ENCODE measurements around the gene CTSO. TPM values are rescaled to one million over a fixed set of nuclear protein-coding genes. Genes with fewer than 3 reads are reported as not detected.

CTSO gene, protein sequence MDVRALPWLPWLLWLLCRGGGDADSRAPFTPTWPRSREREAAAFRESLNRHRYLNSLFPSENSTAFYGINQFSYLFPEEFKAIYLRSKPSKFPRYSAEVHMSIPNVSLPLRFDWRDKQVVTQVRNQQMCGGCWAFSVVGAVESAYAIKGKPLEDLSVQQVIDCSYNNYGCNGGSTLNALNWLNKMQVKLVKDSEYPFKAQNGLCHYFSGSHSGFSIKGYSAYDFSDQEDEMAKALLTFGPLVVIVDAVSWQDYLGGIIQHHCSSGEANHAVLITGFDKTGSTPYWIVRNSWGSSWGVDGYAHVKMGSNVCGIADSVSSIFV
- total RNA-seq (2014; rRNA removed; shearing (Covaris generic)): 1.5 and 1.6 TPM in 2 replicates

GRCh38 chr4:155953151-155954117 is at the start of gene CTSO:
CTSO (minus strand) TSS chr4:155953866; CDS start chr4:155953847, 19 bp downstream.
- H3K27me3 ChIP-seq (ENCODE audit: control insufficient read depth, insufficient read depth, low read length): no peaks in the 10 kb centered on the region; the same call in 1 of the 2 replicates
- peak within 1 kb of the TSS; percentile 43 for H3K4me3 ChIP-seq (ENCODE audit: insufficient read depth, low read depth, low read length)
- H3K36me3 ChIP-seq (replicated peaks; ENCODE audit: control insufficient read depth, insufficient read depth, low read length): no peaks in the 10 kb centered on the region
- peak; percentile 78 for DNase-seq

- H3K27me3 ChIP-seq (ENCODE audit: control insufficient read depth, insufficient read depth, low read length): peaks cover 20% of the 10 kb centered on the region
- no peak overlapping the region for H3K4me3 ChIP-seq (ENCODE audit: insufficient read depth, low read depth, low read length)
- no peaks in the 10 kb centered on the region for H3K36me3 ChIP-seq (replicated peaks; ENCODE audit: control insufficient read depth, insufficient read depth, low read length)
- DNase-seq: no peak
Measured at GRCh38 chr4:156000491-156000890, 46.8 kb upstream of the CTSO start.

- Histone ChIP-seq H3K4me3 (ENCODE audit: insufficient read depth, low read depth, low read length) (no peak overlapping the region), H3K36me3 (replicated peaks; ENCODE audit: control insufficient read depth, insufficient read depth, low read length) (no peaks in the 10 kb centered on the region), H3K27me3 (ENCODE audit: control insufficient read depth, insufficient read depth, low read length) (peaks cover 20% of the 10 kb centered on the region)
- peak; percentile 51 for DNase-seq
Measured at GRCh38 chr4:155999725-156000124, 46.1 kb upstream of the CTSO start.

GRCh38 chr4:155995069-155995468 is 41.4 kb upstream of the CTSO start:
- H3K27me3 ChIP-seq (ENCODE audit: control insufficient read depth, insufficient read depth, low read length): peaks cover 12% of the 10 kb centered on the region
- H3K4me3 ChIP-seq (ENCODE audit: insufficient read depth, low read depth, low read length): no peak overlapping the region
- no peaks in the 10 kb centered on the region for H3K36me3 ChIP-seq (replicated peaks; ENCODE audit: control insufficient read depth, insufficient read depth, low read length)
- no peak for DNase-seq

- no peak for DNase-seq
- Histone ChIP-seq H3K36me3 (replicated peaks; ENCODE audit: control insufficient read depth, insufficient read depth, low read length) (no peaks in the 10 kb centered on the region), H3K27me3 (ENCODE audit: control insufficient read depth, insufficient read depth, low read length) (no peaks in the 10 kb centered on the region), H3K4me3 (ENCODE audit: insufficient read depth, low read depth, low read length) (no peak overlapping the region)
Measured at GRCh38 chr4:155984106-155984797, 30.6 kb upstream of the CTSO start.

DNA sequence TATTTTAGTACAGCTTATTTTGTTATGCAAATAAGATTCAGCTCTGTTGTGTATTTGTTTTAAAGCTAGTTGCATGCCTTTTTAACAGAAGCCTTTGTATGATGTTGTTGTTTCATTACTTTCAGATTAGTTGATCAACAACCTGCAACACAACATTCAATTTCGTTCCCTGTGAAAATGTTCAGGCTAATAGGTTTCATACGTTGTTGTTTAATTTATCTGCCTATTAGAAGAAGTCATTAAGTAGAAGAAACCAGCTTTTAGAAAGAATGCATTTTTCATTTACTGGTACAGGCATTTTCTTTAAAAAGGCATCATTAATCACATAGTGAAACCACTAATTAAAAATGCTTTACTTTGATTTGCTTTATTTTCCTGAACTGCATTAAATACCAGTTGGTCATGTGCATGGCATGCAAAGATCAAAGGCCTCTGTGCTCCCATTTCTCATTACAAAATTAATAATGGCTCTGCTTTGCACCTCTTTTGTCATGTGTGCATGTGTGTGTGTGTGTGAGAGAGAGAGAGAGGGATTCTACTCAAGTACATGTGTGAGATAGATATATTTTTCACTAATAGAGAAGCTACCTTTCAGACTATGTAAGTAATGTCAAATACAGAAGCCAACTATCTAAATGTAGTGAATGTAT is 29.2 kb upstream of the CTSO start:
- no peak for DNase-seq

GRCh38 chr4:155978810-155979209 is 25.1 kb upstream of the CTSO start:
- no peaks in the 10 kb centered on the region for H3K27me3 ChIP-seq (ENCODE audit: control insufficient read depth, insufficient read depth, low read length)
- H3K4me3 ChIP-seq (ENCODE audit: insufficient read depth, low read depth, low read length): no peak overlapping the region
- no peak for DNase-seq
- no peaks in the 10 kb centered on the region for H3K36me3 ChIP-seq (replicated peaks; ENCODE audit: control insufficient read depth, insufficient read depth, low read length)

More for the DNA sequence above, 29.2 kb upstream of the CTSO start:
- Histone ChIP-seq H3K27me3 (ENCODE audit: control insufficient read depth, insufficient read depth, low read length) (no peaks in the 10 kb centered on the region), H3K4me3 (ENCODE audit: insufficient read depth, low read depth, low read length) (no peak overlapping the region), H3K36me3 (replicated peaks; ENCODE audit: control insufficient read depth, insufficient read depth, low read length) (no peaks in the 10 kb centered on the region)

GRCh38 chr4:155975511-155975910 is 21.8 kb upstream of the CTSO start:
- no peak overlapping the region for H3K4me3 ChIP-seq (ENCODE audit: insufficient read depth, low read depth, low read length)
- H3K27me3 ChIP-seq (ENCODE audit: control insufficient read depth, insufficient read depth, low read length): no peaks in the 10 kb centered on the region
- no peaks in the 10 kb centered on the region for H3K36me3 ChIP-seq (replicated peaks; ENCODE audit: control insufficient read depth, insufficient read depth, low read length)
- no peak for DNase-seq

GRCh38 chr4:155974996-155975395 is 21.3 kb upstream of the CTSO start:
- H3K27me3 ChIP-seq (ENCODE audit: control insufficient read depth, insufficient read depth, low read length): no peaks in the 10 kb centered on the region
- no peak for DNase-seq
- no peaks in the 10 kb centered on the region for H3K36me3 ChIP-seq (replicated peaks; ENCODE audit: control insufficient read depth, insufficient read depth, low read length)
- no peak overlapping the region for H3K4me3 ChIP-seq (ENCODE audit: insufficient read depth, low read depth, low read length)

GRCh38 chr4:155974476-155974749 is 20.7 kb upstream of the CTSO start:
- Histone ChIP-seq H3K36me3 (replicated peaks; ENCODE audit: control insufficient read depth, insufficient read depth, low read length) (no peaks in the 10 kb centered on the region), H3K27me3 (ENCODE audit: control insufficient read depth, insufficient read depth, low read length) (no peaks in the 10 kb centered on the region), H3K4me3 (ENCODE audit: insufficient read depth, low read depth, low read length) (no peak overlapping the region)
- no peak for DNase-seq

DNA sequence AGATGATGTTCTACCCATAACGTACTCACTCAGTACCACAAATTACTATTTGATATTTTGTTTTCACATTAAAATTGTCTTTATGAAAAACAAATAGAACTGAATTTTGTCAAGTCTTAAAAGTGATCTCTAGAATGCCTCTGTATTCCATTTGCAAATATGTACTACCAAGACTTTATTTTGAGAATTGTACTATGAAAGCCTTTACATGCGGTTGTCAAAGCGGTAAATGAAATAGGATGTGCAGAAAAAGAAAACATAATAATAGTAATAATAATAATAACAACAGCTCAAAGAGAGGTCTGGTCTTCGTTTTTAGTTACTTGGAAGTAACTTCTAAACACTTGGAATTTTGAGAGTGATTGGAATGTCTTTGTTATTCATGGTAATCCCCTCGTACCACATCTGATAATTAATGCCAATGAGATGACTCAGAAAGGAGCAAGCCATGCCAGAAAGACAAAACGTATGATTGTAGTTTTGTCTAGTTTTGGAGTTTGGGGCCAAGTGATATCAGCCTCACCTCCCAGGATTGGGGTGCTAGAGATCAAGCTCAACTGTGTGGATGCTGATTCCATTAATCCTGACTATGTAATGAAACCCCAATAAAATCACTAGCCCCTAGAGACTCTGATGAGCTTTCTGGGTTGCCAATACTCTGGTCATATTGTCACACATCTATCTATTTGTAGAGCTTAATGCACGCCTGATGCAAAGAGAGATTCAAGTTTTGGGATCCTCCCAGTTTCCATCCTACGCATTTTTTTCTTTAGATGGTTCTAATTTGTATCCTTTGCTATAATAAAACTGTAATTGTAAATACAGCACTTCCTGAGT is 20.2 kb upstream of the CTSO start:
- H3K36me3 ChIP-seq (replicated peaks; ENCODE audit: control insufficient read depth, insufficient read depth, low read length): no peaks in the 10 kb centered on the region
- no peak overlapping the region for H3K4me3 ChIP-seq (ENCODE audit: insufficient read depth, low read depth, low read length)
- H3K27me3 ChIP-seq (ENCODE audit: control insufficient read depth, insufficient read depth, low read length): no peaks in the 10 kb centered on the region
- no peak for DNase-seq

GRCh38 chr4:155972098-155972497 is 18.4 kb upstream of the CTSO start:
- no peak for DNase-seq
- no peaks in the 10 kb centered on the region for H3K27me3 ChIP-seq (ENCODE audit: control insufficient read depth, insufficient read depth, low read length)
- no peaks in the 10 kb centered on the region for H3K36me3 ChIP-seq (replicated peaks; ENCODE audit: control insufficient read depth, insufficient read depth, low read length)
- H3K4me3 ChIP-seq (ENCODE audit: insufficient read depth, low read depth, low read length): no peak overlapping the region

DNA sequence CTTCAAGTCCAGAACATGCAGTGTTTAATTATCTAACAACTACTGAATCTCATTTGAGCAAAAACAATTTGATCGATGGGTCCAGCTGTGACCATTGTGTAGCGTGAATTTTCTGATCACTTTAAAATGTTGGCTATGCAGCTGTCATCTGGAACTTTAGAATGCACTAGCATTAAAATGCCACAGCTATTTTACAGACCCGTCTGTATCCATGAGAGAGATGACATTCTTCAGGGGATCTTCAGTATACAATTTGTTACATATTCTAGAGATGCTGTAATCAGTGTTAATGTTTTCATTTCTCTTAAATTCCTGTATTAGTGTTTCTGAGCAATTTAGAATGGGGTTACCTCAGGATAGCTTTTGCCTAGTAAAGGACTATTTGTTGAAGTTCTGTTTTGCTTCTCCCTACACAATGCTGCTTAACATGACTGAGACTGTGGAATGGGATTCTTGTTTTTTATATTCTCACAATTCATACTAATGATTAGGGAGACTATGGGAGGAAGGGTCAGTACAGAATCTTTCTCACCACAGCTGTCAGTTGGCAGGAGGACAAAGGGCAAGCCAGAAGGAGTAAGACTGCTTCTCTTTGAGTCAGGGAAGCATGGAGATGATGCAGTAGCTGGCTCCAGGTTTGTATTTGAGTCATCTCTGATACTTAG is 13.2 kb upstream of the CTSO start:
- Histone ChIP-seq H3K27me3 (ENCODE audit: control insufficient read depth, insufficient read depth, low read length) (no peaks in the 10 kb centered on the region), H3K36me3 (replicated peaks; ENCODE audit: control insufficient read depth, insufficient read depth, low read length) (no peaks in the 10 kb centered on the region), H3K4me3 (ENCODE audit: insufficient read depth, low read depth, low read length) (no peak overlapping the region)
- no peak for DNase-seq

Data from H7 (cell line).